ENCODE measurements around the gene MYCBP2. TPM values are rescaled to one million over a fixed set of nuclear protein-coding genes. Genes with fewer than 3 reads are reported as not detected.

MYCBP2 gene
- polyA plus RNA-seq, 1 donor from 2014 or later, result 78.2 TPM

GRCh38 chr13:77113496-77113895 lies 213.4 kb downstream of the MYCBP2 start:
- no peaks in the 10 kb centered on the region for H3K27me3 Mint-ChIP-seq
- peaks cover 2 to 15% (median 5%) of the 10 kb centered on the region in 3 donors for H3K9me3 Mint-ChIP-seq
- H3K4me3 Mint-ChIP-seq, result no peak overlapping the region
- H3K27ac Mint-ChIP-seq, result no peak overlapping the region
- no peaks in the 10 kb centered on the region for H3K4me1 Mint-ChIP-seq
- peaks cover 23% of the 10 kb centered on the region for H3K36me3 Mint-ChIP-seq

GRCh38 chr13:77105051-77105450 lies 221.8 kb downstream of the MYCBP2 start:
- Mint-ChIP-seq H3K36me3 (no peaks in the 10 kb centered on the region), H3K27me3 (no peaks in the 10 kb centered on the region), H3K4me3 (no peak overlapping the region), H3K27ac (peak overlapping the region in 1 of 3 donors; percentile 71), H3K9me3 (peaks cover 0 to 4% (median 2%) of the 10 kb centered on the region in 3 donors), H3K4me1 (peaks cover 0 to 5% (median 1%) of the 10 kb centered on the region in 3 donors)

DNA sequence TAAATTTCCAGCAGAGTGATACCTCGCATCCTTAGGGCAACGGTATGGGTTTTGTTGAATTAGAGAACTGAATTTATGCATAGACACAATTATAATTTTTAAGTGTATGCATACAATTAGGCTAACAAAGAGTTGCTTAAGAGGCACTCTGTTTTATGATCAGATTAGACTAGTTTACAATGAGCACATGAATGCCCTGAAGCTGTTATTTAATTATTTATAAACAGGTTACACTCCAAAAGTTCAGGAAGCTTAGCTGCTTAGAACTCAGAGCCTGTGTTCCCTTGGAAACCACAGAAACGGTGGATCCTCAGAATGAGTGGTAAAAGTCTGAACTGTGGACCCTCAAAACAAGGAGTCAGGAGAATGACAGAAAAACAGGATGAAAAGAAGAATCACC lies 227.5 kb downstream of the MYCBP2 start:
- peaks cover 0 to 1% (median 0%) of the 10 kb centered on the region in 3 donors for H3K4me1 Mint-ChIP-seq
- no peak overlapping the region for H3K27ac Mint-ChIP-seq
- H3K27me3 Mint-ChIP-seq, result no peaks in the 10 kb centered on the region
- H3K36me3 Mint-ChIP-seq, result peaks cover 6% of the 10 kb centered on the region
- H3K9me3 Mint-ChIP-seq, result no peaks in the 10 kb centered on the region
- H3K4me3 Mint-ChIP-seq, result no peak overlapping the region

GRCh38 chr13:77095288-77095687 lies 231.6 kb downstream of the MYCBP2 start:
- no peaks in the 10 kb centered on the region for H3K9me3 Mint-ChIP-seq
- no peak overlapping the region for H3K4me3 Mint-ChIP-seq
- peaks cover 8% of the 10 kb centered on the region for H3K36me3 Mint-ChIP-seq
- peak overlapping the region in 1 of 3 donors; percentile 23 for H3K27ac Mint-ChIP-seq
- H3K4me1 Mint-ChIP-seq, result peaks cover 0 to 1% (median 0%) of the 10 kb centered on the region in 3 donors
- no peaks in the 10 kb centered on the region for H3K27me3 Mint-ChIP-seq

- H3K36me3 Mint-ChIP-seq, result peaks cover 8% of the 10 kb centered on the region
- H3K4me1 Mint-ChIP-seq, result peaks cover 0 to 1% (median 0%) of the 10 kb centered on the region in 3 donors
- no peak overlapping the region for H3K4me3 Mint-ChIP-seq
- no peak overlapping the region for H3K27ac Mint-ChIP-seq
- no peaks in the 10 kb centered on the region for H3K27me3 Mint-ChIP-seq
- no peaks in the 10 kb centered on the region for H3K9me3 Mint-ChIP-seq
These were observed 232.1 kb downstream of the MYCBP2 start for GRCh38 chr13:77094773-77095172.

DNA sequence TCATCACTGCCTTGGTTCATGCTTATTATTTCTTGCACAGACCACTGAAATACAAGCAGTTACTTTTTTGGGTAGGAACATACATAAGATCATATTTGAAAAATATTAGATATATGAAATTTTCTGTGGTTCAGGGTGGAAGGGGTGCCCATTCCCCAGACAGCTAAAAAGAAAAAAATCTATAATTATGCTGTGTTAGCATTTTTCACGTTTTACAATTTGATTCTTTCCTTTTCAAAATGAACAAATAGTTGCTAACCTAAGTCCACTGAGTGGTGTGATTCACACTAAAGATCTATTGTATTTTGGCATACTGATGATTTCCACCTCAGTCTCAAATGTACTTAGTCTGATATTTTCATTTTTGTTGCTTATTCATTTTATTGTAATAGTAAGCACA lies 233.2 kb downstream of the MYCBP2 start:
- Mint-ChIP-seq H3K4me1 (peaks cover 0 to 1% (median 0%) of the 10 kb centered on the region in 3 donors), H3K36me3 (peaks cover 13% of the 10 kb centered on the region), H3K9me3 (no peaks in the 10 kb centered on the region), H3K27ac (peak overlapping the region in 1 of 3 donors; percentile 39), H3K4me3 (no peak overlapping the region), H3K27me3 (no peaks in the 10 kb centered on the region)

DNA sequence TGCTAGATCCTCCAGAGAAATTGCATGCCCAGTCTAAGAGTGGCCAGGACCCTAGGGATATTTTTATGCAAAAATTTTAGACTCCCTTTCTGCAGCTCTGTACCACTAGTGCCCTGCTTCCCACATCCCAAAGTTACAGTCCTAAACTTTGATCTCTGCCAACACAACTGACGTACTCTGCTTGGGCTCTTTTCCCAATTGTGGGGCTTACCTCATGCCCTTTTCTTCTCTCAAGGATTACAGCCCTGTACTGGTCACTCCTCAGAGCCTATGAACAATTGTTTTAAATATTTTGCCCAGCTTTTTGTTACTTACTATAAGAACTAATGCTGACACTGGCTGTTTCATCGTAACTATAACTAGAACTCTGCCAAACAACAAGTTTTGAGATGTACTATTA lies 242.1 kb downstream of the MYCBP2 start:
- H3K27ac Mint-ChIP-seq, result peak overlapping the region in 1 of 3 donors; percentile 9
- peaks cover 15% of the 10 kb centered on the region for H3K36me3 Mint-ChIP-seq
- H3K4me1 Mint-ChIP-seq, result no peaks in the 10 kb centered on the region
- H3K27me3 Mint-ChIP-seq, result no peaks in the 10 kb centered on the region
- no peaks in the 10 kb centered on the region for H3K9me3 Mint-ChIP-seq
- H3K4me3 Mint-ChIP-seq, result no peak overlapping the region

- Mint-ChIP-seq H3K27me3 (no peaks in the 10 kb centered on the region), H3K36me3 (peaks cover 3% of the 10 kb centered on the region), H3K4me3 (no peak overlapping the region), H3K27ac (peak overlapping the region in 1 of 3 donors; percentile 49), H3K4me1 (peaks cover 0 to 6% (median 3%) of the 10 kb centered on the region in 3 donors), H3K9me3 (no peaks in the 10 kb centered on the region)
These were observed 246.9 kb downstream of the MYCBP2 start for GRCh38 chr13:77079902-77080413.

DNA sequence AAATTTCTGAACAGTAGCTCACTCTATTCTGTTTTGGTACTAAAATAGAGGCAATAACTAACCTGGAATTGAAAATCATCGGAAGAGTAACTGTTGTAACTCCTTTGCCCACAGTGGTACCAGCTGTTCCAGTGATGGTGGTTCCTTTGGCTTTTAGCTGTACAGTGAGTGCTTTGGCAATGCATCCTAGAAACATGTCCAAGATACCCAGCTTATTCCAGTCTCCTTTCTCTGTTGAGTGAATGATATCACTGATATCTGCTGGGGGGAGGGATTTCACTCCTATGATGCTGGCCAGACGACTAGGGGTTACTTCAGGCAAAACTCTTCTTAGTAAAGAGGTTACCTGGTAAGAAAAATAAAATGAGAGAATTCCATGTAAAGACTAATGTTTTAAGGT lies 259.4 kb downstream of the MYCBP2 start:
- Mint-ChIP-seq H3K4me3 (no peak overlapping the region), H3K9me3 (no peaks in the 10 kb centered on the region), H3K36me3 (peaks cover 7% of the 10 kb centered on the region), H3K27me3 (no peaks in the 10 kb centered on the region), H3K4me1 (peaks cover 10% of the 10 kb centered on the region in 3 donors), H3K27ac (no peak overlapping the region)

- Mint-ChIP-seq H3K27ac (peak overlapping the region in 2 of 3 donors; percentile 78), H3K9me3 (no peaks in the 10 kb centered on the region), H3K27me3 (no peaks in the 10 kb centered on the region), H3K4me3 (peak overlapping the region in 1 of 4 donors; percentile 51), H3K4me1 (peaks cover 9 to 10% (median 10%) of the 10 kb centered on the region in 3 donors), H3K36me3 (peaks cover 3% of the 10 kb centered on the region)
These were observed 261.3 kb downstream of the MYCBP2 start for GRCh38 chr13:77065461-77066147.

GRCh38 chr13:77062097-77062496 lies 264.8 kb downstream of the MYCBP2 start:
- Mint-ChIP-seq H3K9me3 (no peaks in the 10 kb centered on the region), H3K4me3 (no peak overlapping the region), H3K4me1 (peaks cover 9 to 10% (median 10%) of the 10 kb centered on the region in 3 donors), H3K36me3 (peaks cover 9% of the 10 kb centered on the region), H3K27ac (no peak overlapping the region), H3K27me3 (no peaks in the 10 kb centered on the region)

- Mint-ChIP-seq H3K4me3 (no peak overlapping the region), H3K36me3 (peaks cover 9% of the 10 kb centered on the region), H3K9me3 (no peaks in the 10 kb centered on the region), H3K27me3 (no peaks in the 10 kb centered on the region), H3K4me1 (peaks cover 9 to 10% (median 10%) of the 10 kb centered on the region in 3 donors), H3K27ac (peak overlapping the region in 1 of 3 donors; percentile 23)
These were observed 265.5 kb downstream of the MYCBP2 start for GRCh38 chr13:77061362-77061761.

DNA sequence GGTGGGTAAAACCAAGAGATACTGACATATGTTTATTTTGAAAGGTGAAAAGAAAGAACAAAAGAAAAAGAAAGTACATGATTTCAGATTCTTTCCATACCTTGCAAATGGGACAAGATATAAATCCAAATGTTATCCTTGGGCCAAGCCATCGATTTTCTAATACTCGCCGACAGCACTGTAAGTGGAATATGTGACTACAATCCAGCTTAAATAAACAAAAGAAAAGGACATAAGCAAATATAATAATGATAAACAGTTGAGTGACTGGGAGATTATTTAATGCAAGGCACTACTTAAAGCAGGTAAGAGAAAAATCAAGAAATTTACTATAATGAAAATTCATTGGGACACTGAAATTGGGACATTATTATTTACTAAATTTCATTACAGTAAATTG lies 270.0 kb downstream of the MYCBP2 start:
- Mint-ChIP-seq H3K27ac (peak overlapping the region in 1 of 3 donors; percentile 27), H3K36me3 (peaks cover 15% of the 10 kb centered on the region), H3K27me3 (no peaks in the 10 kb centered on the region), H3K9me3 (no peaks in the 10 kb centered on the region), H3K4me1 (peaks cover 0 to 2% (median 0%) of the 10 kb centered on the region in 3 donors), H3K4me3 (no peak overlapping the region)

GRCh38 chr13:77056382-77056781 lies 270.5 kb downstream of the MYCBP2 start:
- peak overlapping the region in 1 of 3 donors; percentile 27 for H3K27ac Mint-ChIP-seq
- H3K4me1 Mint-ChIP-seq, result peaks cover 0 to 2% (median 0%) of the 10 kb centered on the region in 3 donors
- peaks cover 15% of the 10 kb centered on the region for H3K36me3 Mint-ChIP-seq
- no peaks in the 10 kb centered on the region for H3K9me3 Mint-ChIP-seq
- no peaks in the 10 kb centered on the region for H3K27me3 Mint-ChIP-seq
- no peak overlapping the region for H3K4me3 Mint-ChIP-seq

- peak overlapping the region in 1 of 3 donors; percentile 60 for H3K27ac Mint-ChIP-seq
- H3K27me3 Mint-ChIP-seq, result no peaks in the 10 kb centered on the region
- H3K4me1 Mint-ChIP-seq, result peaks cover 0 to 2% (median 0%) of the 10 kb centered on the region in 3 donors
- H3K36me3 Mint-ChIP-seq, result peaks cover 15% of the 10 kb centered on the region
- H3K9me3 Mint-ChIP-seq, result no peaks in the 10 kb centered on the region
- no peak overlapping the region for H3K4me3 Mint-ChIP-seq
These were observed 271.7 kb downstream of the MYCBP2 start for GRCh38 chr13:77055158-77055557.

DNA sequence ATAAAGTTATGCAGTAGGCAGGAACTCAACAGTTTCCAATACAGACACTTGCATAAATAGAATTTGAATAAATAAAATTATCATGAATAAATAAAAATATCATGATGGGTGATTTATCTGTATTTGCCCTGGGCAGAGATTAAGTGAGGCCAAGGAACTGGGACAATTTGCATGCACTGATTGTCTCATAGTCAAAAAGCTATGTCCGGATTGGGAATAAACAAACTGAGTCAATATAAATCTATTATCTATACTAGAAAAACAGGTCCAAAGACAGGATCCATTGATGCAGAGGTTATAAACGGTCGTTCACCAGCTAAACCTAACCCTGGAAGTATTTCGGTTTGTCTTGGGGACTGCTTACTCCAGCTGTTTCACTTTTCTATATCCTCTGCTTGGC lies 273.7 kb downstream of the MYCBP2 start:
- Mint-ChIP-seq H3K4me1 (peaks cover 0 to 2% (median 0%) of the 10 kb centered on the region in 3 donors), H3K27ac (no peak overlapping the region), H3K4me3 (no peak overlapping the region), H3K9me3 (no peaks in the 10 kb centered on the region), H3K27me3 (no peaks in the 10 kb centered on the region), H3K36me3 (peaks cover 21% of the 10 kb centered on the region)
